Epithelial cell of prostate (primary cell): ENCODE measurements around the gene KCNJ12.

ENCODE experiments used
- DNase-seq: peaks from one replicate; pipeline ENCODE4 v3.0.0-alpha.2; 2011; ENCODE audit warnings: low read depth, low spot score
- H3K27ac ChIP-seq: fragments of 450-650 bp; 2 replicates; pipeline ENCODE4 v1.5.1; 2017; ENCODE audit warnings: mild to moderate bottlenecking

The KCNJ12 gene

GRCh38 chr17:21362331-21362931 lies 13.7 kb upstream of the KCNJ12 start:
- H3K27ac ChIP-seq: no peak overlapping the region
- DNase-seq: no peak

- no peak for DNase-seq
- H3K27ac ChIP-seq: no peak overlapping the region
Measured at GRCh38 chr17:21363776-21364642, 12.1 kb upstream of the KCNJ12 start.

GRCh38 chr17:21365016-21365415 lies 11.1 kb upstream of the KCNJ12 start:
- H3K27ac ChIP-seq: no peak overlapping the region
- no peak for DNase-seq

- H3K27ac ChIP-seq: no peak overlapping the region
- no peak for DNase-seq
Measured at GRCh38 chr17:21368545-21369246, 7.5 kb upstream of the KCNJ12 start.

GRCh38 chr17:21369395-21369794 lies 6.8 kb upstream of the KCNJ12 start:
- no peak for DNase-seq
- H3K27ac ChIP-seq: no peak overlapping the region

GRCh38 chr17:21370430-21370829 lies 5.7 kb upstream of the KCNJ12 start:
- H3K27ac ChIP-seq: no peak overlapping the region
- no peak for DNase-seq

- no peak overlapping the region for H3K27ac ChIP-seq
- DNase-seq: no peak
Measured at GRCh38 chr17:21371511-21372081, 4.6 kb upstream of the KCNJ12 start.

- H3K27ac ChIP-seq: no peak overlapping the region
- no peak for DNase-seq
Measured at GRCh38 chr17:21372256-21372954, 3.8 kb upstream of the KCNJ12 start.

- no peak overlapping the region for H3K27ac ChIP-seq
- no peak for DNase-seq
Measured at GRCh38 chr17:21373036-21373435, 3.1 kb upstream of the KCNJ12 start.

GRCh38 chr17:21373696-21374440 lies 2.3 kb upstream of the KCNJ12 start:
- DNase-seq: no peak
- H3K27ac ChIP-seq: no peak overlapping the region

- H3K27ac ChIP-seq: no peak overlapping the region
Measured at GRCh38 chr17:21374441-21375161, 1.6 kb upstream of the KCNJ12 start.

GRCh38 chr17:21375162-21375560 lies 996 bp upstream of the KCNJ12 start:
- DNase-seq: no peak
- no peak overlapping the region for H3K27ac ChIP-seq

More at GRCh38 chr17:21374441-21375161, 1.6 kb upstream of the KCNJ12 start:
- no peak for DNase-seq

- no peak overlapping the region for H3K27ac ChIP-seq
- no peak for DNase-seq
Measured at GRCh38 chr17:21375757-21376080, 438 bp upstream of the KCNJ12 start.

- no peak overlapping the region for H3K27ac ChIP-seq
- DNase-seq: no peak
Measured at GRCh38 chr17:21376759-21377690, 868 bp downstream of the KCNJ12 start.

GRCh38 chr17:21377705-21378396 lies 1.7 kb downstream of the KCNJ12 start:
- H3K27ac ChIP-seq: no peak overlapping the region
- DNase-seq: no peak

GRCh38 chr17:21378553-21378952 lies 2.4 kb downstream of the KCNJ12 start:
- no peak for DNase-seq
- no peak overlapping the region for H3K27ac ChIP-seq

- no peak overlapping the region for H3K27ac ChIP-seq
- no peak for DNase-seq
Measured at GRCh38 chr17:21379080-21379711, 3.0 kb downstream of the KCNJ12 start.
